ENCODE measurements around the gene DUSP23.

Gene DUSP23

GRCh38 chr1:159828581-159829272, 48.0 kb downstream of the DUSP23 start:
- Mint-ChIP-seq H3K9me3 (peaks cover 6% of the 10 kb centered on the region), H3K36me3 (ENCODE audit: low read depth) (peaks cover 12% of the 10 kb centered on the region), H3K27ac (no peak overlapping the region), H3K27me3 (ENCODE audit: low read depth) (peaks cover 60% of the 10 kb centered on the region), H3K4me3 (no peak overlapping the region), H3K4me1 (ENCODE audit: low read depth) (peaks cover 50% of the 10 kb centered on the region)

GRCh38 chr1:159829273-159829634, 48.5 kb downstream of the DUSP23 start:
- Mint-ChIP-seq H3K4me1 (ENCODE audit: low read depth) (peaks cover 48% of the 10 kb centered on the region), H3K36me3 (ENCODE audit: low read depth) (peaks cover 12% of the 10 kb centered on the region), H3K9me3 (peaks cover 6% of the 10 kb centered on the region), H3K4me3 (no peak overlapping the region), H3K27ac (no peak overlapping the region), H3K27me3 (ENCODE audit: low read depth) (peaks cover 57% of the 10 kb centered on the region)

GRCh38 chr1:159829822-159830465, 49.2 kb downstream of the DUSP23 start:
- Mint-ChIP-seq H3K4me3 (no peak overlapping the region), H3K27me3 (ENCODE audit: low read depth) (peaks cover 54% of the 10 kb centered on the region)

GRCh38 chr1:159830722-159831121, 50.0 kb downstream of the DUSP23 start:
- Mint-ChIP-seq H3K4me1 (ENCODE audit: low read depth) (peaks cover 34% of the 10 kb centered on the region), H3K27me3 (ENCODE audit: low read depth) (peaks cover 55% of the 10 kb centered on the region), H3K4me3 (no peak overlapping the region), H3K27ac (no peak overlapping the region), H3K36me3 (ENCODE audit: low read depth) (peaks cover 9% of the 10 kb centered on the region), H3K9me3 (peaks cover 6% of the 10 kb centered on the region)

More at GRCh38 chr1:159829822-159830465, 49.2 kb downstream of the DUSP23 start:
- Mint-ChIP-seq H3K36me3 (ENCODE audit: low read depth) (peaks cover 12% of the 10 kb centered on the region), H3K9me3 (peaks cover 6% of the 10 kb centered on the region), H3K4me1 (ENCODE audit: low read depth) (peaks cover 42% of the 10 kb centered on the region), H3K27ac (no peak overlapping the region)

- H3K27ac Mint-ChIP-seq, result no peak overlapping the region
- peaks cover 27% of the 10 kb centered on the region for H3K4me1 Mint-ChIP-seq (ENCODE audit: low read depth)
- H3K27me3 Mint-ChIP-seq (ENCODE audit: low read depth), result peaks cover 62% of the 10 kb centered on the region
- H3K36me3 Mint-ChIP-seq (ENCODE audit: low read depth), result peaks cover 9% of the 10 kb centered on the region
- H3K4me3 Mint-ChIP-seq, result no peak overlapping the region
- H3K9me3 Mint-ChIP-seq, result peaks cover 6% of the 10 kb centered on the region
Observed at GRCh38 chr1:159831412-159832141, 50.8 kb downstream of the DUSP23 start.
